ENCODE data around the gene SMAD7.

DNA sequence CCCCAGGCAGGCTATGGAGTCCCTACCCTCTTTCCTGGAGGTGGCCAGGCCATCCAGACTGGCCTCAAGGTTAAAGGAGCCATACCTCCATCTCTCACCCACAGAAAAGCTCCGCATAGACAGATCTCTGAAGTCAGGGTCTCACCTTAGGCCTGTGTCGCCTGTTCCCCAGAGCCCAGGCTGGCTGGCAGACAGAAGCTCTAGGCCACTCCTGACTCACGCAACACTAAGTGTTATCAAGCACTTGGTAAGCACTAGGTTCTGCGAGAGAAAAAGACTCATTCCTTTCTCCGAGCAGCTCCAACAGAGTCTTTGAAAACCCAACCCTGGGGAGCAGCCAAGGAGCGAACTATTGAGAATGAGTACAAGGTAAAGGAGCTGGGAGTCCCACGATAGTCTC, 6.1 kb downstream of the SMAD7 start:
- no peak for TF ChIP-seq CTCF (IDR thresholded peaks at IDR 0.05)
- TF ChIP-seq POLR2A (IDR thresholded peaks at IDR 0.05), result no peak

Data from thyroid gland (tissue), 4 donors.